Neural cell (in vitro differentiated cells): ENCODE measurements around the gene KCTD18. TPM values are rescaled to one million over a fixed set of nuclear protein-coding genes. Genes with fewer than 3 reads are reported as not detected.

Source experiments
- H2AFZ ChIP-seq: fragments of 200-600, 300-800 bp; sonication (generic), shearing (Covaris generic); 2 replicates; pipeline ENCODE4 v1.6.0; 2014; ENCODE audit warnings: low read depth, mild to moderate bottlenecking, antibody characterized with exemption, low read length, moderate library complexity
- H3F3A ChIP-seq: fragments of 200-600 bp; shearing (Covaris generic); 2 replicates; pipeline ENCODE4 v1.6.1; 2016; ENCODE audit warnings: mild to moderate bottlenecking, moderate library complexity, mixed read lengths, antibody characterized with exemption, low read length; ENCODE audit not compliant: insufficient read depth, poor library complexity, severe bottlenecking
- H3K27ac ChIP-seq: fragments of 200-600, 300-800 bp; sonication (generic), shearing (Covaris generic); 2 replicates; pipeline ENCODE4 v1.5.1; 2014; ENCODE audit warnings: mild to moderate bottlenecking, low read length, moderate library complexity
- H3K27me3 ChIP-seq: fragments of 300-800, 200-600 bp; sonication (generic), shearing (Covaris generic); 2 replicates; pipeline ENCODE4 v1.6.0; 2014; ENCODE audit warnings: mild to moderate bottlenecking, low read depth, low read length, moderate library complexity; ENCODE audit not compliant: insufficient read depth
- H3K36me3 ChIP-seq: fragments of 300-800, 200-600 bp; sonication (generic), shearing (Covaris generic); 2 replicates; pipeline ENCODE4 v1.5.1; 2014; ENCODE audit warnings: mild to moderate bottlenecking, antibody characterized with exemption, low read length, moderate library complexity; ENCODE audit not compliant: insufficient read depth
- H3K4me2 ChIP-seq: fragments of 300-800, 200-600 bp; sonication (generic), shearing (Covaris generic); 2 replicates; pipeline ENCODE4 v1.6.0; 2014; ENCODE audit warnings: mild to moderate bottlenecking, low read length
- H3K4me3 ChIP-seq: fragments of 300-800, 200-600 bp; sonication (generic), shearing (Covaris generic); 2 replicates; pipeline ENCODE4 v1.5.1; 2014; ENCODE audit warnings: mild to moderate bottlenecking, low read length, moderate library complexity
- H3K79me2 ChIP-seq: fragments of 200-600 bp; shearing (Covaris generic); replicated peaks from 2 replicates; pipeline ENCODE4 v1.6.0; 2014; ENCODE audit warnings: mild to moderate bottlenecking, low read length, moderate library complexity; ENCODE audit not compliant: insufficient read depth
- H3K9ac ChIP-seq: fragments of 300-800, 200-600 bp; sonication (generic), shearing (Covaris generic); 2 replicates; pipeline ENCODE4 v1.6.1; 2016; ENCODE audit warnings: mild to moderate bottlenecking, low read length, mixed read lengths
- H3K9me2 ChIP-seq: fragments of 200-600 bp; shearing (Covaris generic); 2 replicates; pipeline ENCODE4 v1.6.1; 2016; ENCODE audit warnings: mild to moderate bottlenecking, low read length, mixed read lengths; ENCODE audit not compliant: insufficient read depth
- H3K9me3 ChIP-seq: fragments of 200-600, 300-800 bp; sonication (generic), shearing (Covaris generic); 2 replicates; pipeline ENCODE4 v1.6.1; 2016; ENCODE audit warnings: mild to moderate bottlenecking, mixed run types, low read length, moderate library complexity, mixed read lengths
- H4K20me1 ChIP-seq: fragments of 200-600 bp; shearing (Covaris generic); 2 replicates; pipeline ENCODE4 v1.6.1; 2016; ENCODE audit warnings: mild to moderate bottlenecking, mixed run types; ENCODE audit not compliant: insufficient read depth
- CTCF ChIP-seq: fragments of 450-650 bp; IDR thresholded peaks from 2 replicates; pipeline ENCODE4 v1.5.1; 2014; ENCODE audit warnings: antibody characterized with exemption, mild to moderate bottlenecking, moderate library complexity; ENCODE audit not compliant: poor library complexity, severe bottlenecking
- EP300 ChIP-seq: fragments of 450-650 bp; conservative IDR thresholded peaks from 2 replicates; pipeline ENCODE4 v1.6.1; 2014; ENCODE audit warnings: antibody characterized with exemption, mild to moderate bottlenecking, moderate library complexity; ENCODE audit not compliant: poor library complexity, severe bottlenecking
- EZH2 ChIP-seq: fragments of 200-600, 300-800 bp; shearing (Covaris generic), sonication (generic); IDR thresholded peaks from 2 replicates; pipeline ENCODE4 v1.6.1; 2014; ENCODE audit warnings: antibody characterized with exemption, low read length, borderline replicate concordance, mild to moderate bottlenecking; ENCODE audit not compliant: insufficient read depth, poor library complexity, severe bottlenecking
- MXI1 ChIP-seq: fragments of 450-650 bp; conservative IDR thresholded peaks from 2 replicates; pipeline ENCODE4 v1.6.1; 2014; ENCODE audit warnings: antibody characterized with exemption, mild to moderate bottlenecking; ENCODE audit not compliant: poor library complexity, severe bottlenecking
- POLR2AphosphoS5 ChIP-seq: IDR thresholded peaks from 2 replicates; pipeline ENCODE4 v1.6.1; 2012
- RAD21 ChIP-seq: fragments of 450-650 bp; conservative IDR thresholded peaks from 2 replicates; pipeline ENCODE4 v1.6.1; 2014; ENCODE audit warnings: antibody characterized with exemption, mild to moderate bottlenecking, moderate library complexity
- REST ChIP-seq: IDR thresholded peaks from 2 replicates; pipeline ENCODE4 v1.6.1; 2012; ENCODE audit warnings: borderline replicate concordance
- SMC3 ChIP-seq: fragments of 450-650 bp; conservative IDR thresholded peaks from 2 replicates; pipeline ENCODE4 v1.6.1; 2014; ENCODE audit warnings: antibody characterized with exemption, mild to moderate bottlenecking, moderate library complexity; ENCODE audit not compliant: poor library complexity
- TAF1 ChIP-seq: IDR thresholded peaks from 2 replicates; pipeline ENCODE4 v1.6.1; 2012; ENCODE audit warnings: low read depth
- polyA plus RNA-seq: library from polyadenylated mRNA; depleted of rRNA; stranded (reverse); fragments of >200 nt; gene quantifications from 2 replicates; pipeline ENCODE4 v1.2.3, GENCODE V29; 2014

Gene KCTD18
- polyA plus RNA-seq, 1 donor from 2014 or later, result 17.0 TPM

GRCh38 chr2:200488169-200488568 lies 21.7 kb downstream of the KCTD18 start:
- no peaks in the 10 kb centered on the region for H4K20me1 ChIP-seq
- H3K27me3 ChIP-seq, result no peaks in the 10 kb centered on the region
- H3K4me2 ChIP-seq, result no peak overlapping the region
- H3K27ac ChIP-seq, result no peak overlapping the region
- no peaks in the 10 kb centered on the region for H3K9me3 ChIP-seq
- H3K9me2 ChIP-seq, result no peaks in the 10 kb centered on the region
- H3K4me3 ChIP-seq, result no peak overlapping the region
- H3F3A ChIP-seq, result no peaks in the 10 kb centered on the region
- H3K79me2 ChIP-seq, result no peaks in the 10 kb centered on the region
- H3K36me3 ChIP-seq, result peaks cover 7% of the 10 kb centered on the region
- H3K9ac ChIP-seq, result no peak overlapping the region
- TF ChIP-seq SMC3, result no peak
- TF ChIP-seq TAF1, result no peak
- TF ChIP-seq RAD21, result no peak
- TF ChIP-seq CTCF, result no peak
- no peak for TF ChIP-seq REST
- no peak for TF ChIP-seq EP300
- no peak for TF ChIP-seq MXI1
- no peak overlapping the region for H2AFZ ChIP-seq

- Histone ChIP-seq H3K9ac (no peak overlapping the region), H4K20me1 (no peaks in the 10 kb centered on the region), H3K9me2 (no peaks in the 10 kb centered on the region), H3K79me2 (no peaks in the 10 kb centered on the region), H3K27ac (no peak overlapping the region), H3K4me3 (no peak overlapping the region), H3F3A (no peaks in the 10 kb centered on the region), H3K4me2 (no peak overlapping the region), H3K36me3 (peaks cover 4% of the 10 kb centered on the region), H2AFZ (no peak overlapping the region), H3K27me3 (no peaks in the 10 kb centered on the region), H3K9me3 (no peaks in the 10 kb centered on the region)
- TF ChIP-seq EP300, result no peak
- TF ChIP-seq TAF1, result no peak
- TF ChIP-seq SMC3, result no peak
- no peak for TF ChIP-seq RAD21
- TF ChIP-seq EZH2, result no peak
Measured at GRCh38 chr2:200486529-200486928, 23.3 kb downstream of the KCTD18 start.

- TF ChIP-seq POLR2AphosphoS5, result no peak
- TF ChIP-seq TAF1, result no peak
- no peak for TF ChIP-seq MXI1
- TF ChIP-seq CTCF, result no peak
- TF ChIP-seq EP300, result no peak
- TF ChIP-seq SMC3, result no peak
- no peak for TF ChIP-seq RAD21
- no peak for TF ChIP-seq EZH2
- TF ChIP-seq REST, result no peak
- no peak overlapping the region for H3K9ac ChIP-seq
Measured at GRCh38 chr2:200484934-200485333, 24.9 kb downstream of the KCTD18 start.

More at GRCh38 chr2:200484934-200485333, 24.9 kb downstream of the KCTD18 start:
- Histone ChIP-seq H3K27me3 (no peaks in the 10 kb centered on the region), H3K9me3 (no peaks in the 10 kb centered on the region), H3K4me2 (no peak overlapping the region), H3K9me2 (no peaks in the 10 kb centered on the region), H3K27ac (no peak overlapping the region), H3K79me2 (no peaks in the 10 kb centered on the region), H4K20me1 (no peaks in the 10 kb centered on the region), H3K4me3 (no peak overlapping the region), H3F3A (no peaks in the 10 kb centered on the region), H2AFZ (no peak overlapping the region), H3K36me3 (no peaks in the 10 kb centered on the region)
